Measurements from ENCODE around the gene TTLL8. TPM values are rescaled to one million over a fixed set of nuclear protein-coding genes. Genes with fewer than 3 reads are reported as not detected.

The TTLL8 gene
- total RNA-seq, 2 experiments from 2014 or later, result 0.06 to 0.72 TPM

DNA sequence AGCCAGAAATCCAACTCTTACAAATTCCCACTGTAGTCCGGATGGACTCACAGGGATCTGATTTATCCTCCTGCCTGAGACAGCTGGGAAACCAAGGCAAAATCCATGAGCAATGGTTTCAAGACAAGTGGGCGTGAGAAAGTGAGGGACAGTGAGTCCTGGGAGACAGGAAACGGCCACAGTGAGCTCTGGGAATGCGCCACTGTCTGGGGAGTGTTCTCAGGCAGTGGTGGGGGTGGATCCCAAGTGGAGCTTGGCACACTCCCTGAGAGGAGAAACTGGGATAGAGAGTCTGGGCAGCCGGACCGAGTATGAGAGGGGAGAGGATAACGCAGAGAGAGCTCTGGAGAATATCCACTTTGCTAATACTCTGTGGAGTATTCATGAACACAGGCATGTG lies 55.3 kb downstream of the TTLL8 start:
- Histone ChIP-seq H3K79me2 (ENCODE audit: insufficient read depth, low read depth, low read length) (no peaks in the 10 kb centered on the region), H2AFZ (ENCODE audit: low read length) (no peak overlapping the region), H3K27ac (ENCODE audit: low read depth, low read length, poor library complexity, severe bottlenecking) (no peak overlapping the region), H3K4me1 (ENCODE audit: insufficient read depth, low read length, poor library complexity, severe bottlenecking) (no peaks in the 10 kb centered on the region), H3K4me2 (ENCODE audit: low read length) (no peak overlapping the region), H3K4me3 (ENCODE audit: low read depth, low read length, poor library complexity, severe bottlenecking) (no peak overlapping the region), H3K36me3 (ENCODE audit: insufficient read depth, low read length) (no peaks in the 10 kb centered on the region), H4K20me1 (ENCODE audit: insufficient read depth, low read length) (no peaks in the 10 kb centered on the region), H3K9me2 (ENCODE audit: insufficient read depth, low read length) (no peaks in the 10 kb centered on the region), H3K9me3 (ENCODE audit: low read length) (no peaks in the 10 kb centered on the region)
- no peak for DNase-seq (ENCODE audit: low spot score)
- ChIA-PET POLR2A (no interaction called here), CTCF (ENCODE audit: unreplicated experiment) (no interaction called here)
- intact Hi-C loops (cut with micrococcal nuclease; ENCODE audit: unreplicated experiment), result no loop called here
- no peak for TF ChIP-seq CTCF (conservative IDR thresholded peaks at IDR 0.05; ENCODE audit: low read length)
- TF ChIP-seq EZH2phosphoT487 (IDR thresholded peaks at IDR 0.05; ENCODE audit: borderline replicate concordance, low read depth, low read length), result no peak
- no TSS peak for BruUV-seq (replicated peaks)

DNA sequence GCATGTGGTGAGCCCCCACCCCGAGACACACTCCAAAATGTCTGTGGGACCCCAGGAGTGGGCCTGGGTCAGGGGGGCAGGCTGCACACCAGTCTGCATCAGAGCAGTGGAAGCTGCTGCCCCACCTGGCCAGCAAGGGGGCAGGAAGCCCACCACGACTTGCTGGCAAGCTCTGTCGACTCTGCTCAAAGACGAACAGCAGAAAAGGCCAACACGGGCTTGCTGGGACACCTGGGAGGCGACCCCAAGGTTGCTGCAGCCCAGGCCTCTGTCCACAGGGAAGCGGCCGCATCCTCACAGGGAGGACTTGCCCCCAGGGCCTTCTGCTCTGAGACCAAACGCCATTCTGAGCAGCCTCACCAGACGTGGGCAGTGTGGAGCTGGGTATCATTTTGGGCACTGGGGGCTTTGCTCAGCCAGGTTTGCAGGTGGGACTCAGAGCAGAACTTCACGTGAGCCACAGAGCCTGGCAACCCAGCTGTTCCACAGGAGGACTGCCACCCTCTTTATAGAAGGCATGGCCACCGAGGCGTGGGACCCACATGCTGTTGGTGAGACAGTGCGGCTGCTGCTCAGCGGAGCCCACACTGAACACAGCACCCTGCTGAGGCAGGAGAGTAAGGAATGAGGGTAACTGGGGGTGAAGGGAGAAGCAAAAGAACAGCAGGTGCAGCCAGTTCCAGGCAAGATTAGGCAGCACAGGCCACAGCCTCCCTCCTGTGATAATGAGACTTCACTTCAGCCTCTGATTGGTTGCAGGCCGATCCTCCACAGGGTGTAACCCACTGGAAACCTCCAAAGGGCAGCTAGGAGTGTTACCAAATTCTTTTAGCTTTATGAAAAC lies 56.5 kb downstream of the TTLL8 start:
- Histone ChIP-seq H3K4me1 (ENCODE audit: insufficient read depth, low read length, poor library complexity, severe bottlenecking) (peaks cover 10% of the 10 kb centered on the region), H3K4me3 (ENCODE audit: low read depth, low read length, poor library complexity, severe bottlenecking) (no peak overlapping the region), H3K27ac (ENCODE audit: low read depth, low read length, poor library complexity, severe bottlenecking) (no peak overlapping the region), H4K20me1 (ENCODE audit: insufficient read depth, low read length) (no peaks in the 10 kb centered on the region), H3K4me2 (ENCODE audit: low read length) (no peak overlapping the region), H3K9me2 (ENCODE audit: insufficient read depth, low read length) (no peaks in the 10 kb centered on the region), H3K36me3 (ENCODE audit: insufficient read depth, low read length) (no peaks in the 10 kb centered on the region), H3K79me2 (ENCODE audit: insufficient read depth, low read depth, low read length) (no peaks in the 10 kb centered on the region), H2AFZ (ENCODE audit: low read length) (no peak overlapping the region), H3K9me3 (ENCODE audit: low read length) (no peaks in the 10 kb centered on the region)
- no TSS peak for BruUV-seq (replicated peaks)
- no peak for DNase-seq (ENCODE audit: low spot score)
- TF ChIP-seq CTCF (conservative IDR thresholded peaks at IDR 0.05; ENCODE audit: low read length) (no peak), EZH2phosphoT487 (IDR thresholded peaks at IDR 0.05; ENCODE audit: borderline replicate concordance, low read depth, low read length) (no peak)
- ChIA-PET POLR2A (no interaction called here), CTCF (ENCODE audit: unreplicated experiment) (no interaction called here)
- intact Hi-C loops (cut with micrococcal nuclease; ENCODE audit: unreplicated experiment), result no loop called here
